Neural cell (in vitro differentiated cells): ENCODE data around the gene KCNK18.

Experiments
- EP300 ChIP-seq: fragments of 450-650 bp; conservative IDR thresholded peaks from 2 replicates; pipeline ENCODE4 v1.6.1; 2014; ENCODE audit warnings: antibody characterized with exemption, mild to moderate bottlenecking, moderate library complexity; ENCODE audit not compliant: poor library complexity, severe bottlenecking
- POLR2AphosphoS5 ChIP-seq: IDR thresholded peaks from 2 replicates; pipeline ENCODE4 v1.6.1; 2012
- TF ChIP-seq, protein P1 (sequence below): fragments of 450-650 bp; IDR thresholded peaks from 2 replicates; pipeline ENCODE4 v1.5.1; 2014; ENCODE audit warnings: antibody characterized with exemption, mild to moderate bottlenecking, moderate library complexity; ENCODE audit not compliant: poor library complexity, severe bottlenecking
- TF ChIP-seq, protein P2 (sequence below): IDR thresholded peaks from 2 replicates; pipeline ENCODE4 v1.6.1; 2012; ENCODE audit warnings: borderline replicate concordance

DNA sequence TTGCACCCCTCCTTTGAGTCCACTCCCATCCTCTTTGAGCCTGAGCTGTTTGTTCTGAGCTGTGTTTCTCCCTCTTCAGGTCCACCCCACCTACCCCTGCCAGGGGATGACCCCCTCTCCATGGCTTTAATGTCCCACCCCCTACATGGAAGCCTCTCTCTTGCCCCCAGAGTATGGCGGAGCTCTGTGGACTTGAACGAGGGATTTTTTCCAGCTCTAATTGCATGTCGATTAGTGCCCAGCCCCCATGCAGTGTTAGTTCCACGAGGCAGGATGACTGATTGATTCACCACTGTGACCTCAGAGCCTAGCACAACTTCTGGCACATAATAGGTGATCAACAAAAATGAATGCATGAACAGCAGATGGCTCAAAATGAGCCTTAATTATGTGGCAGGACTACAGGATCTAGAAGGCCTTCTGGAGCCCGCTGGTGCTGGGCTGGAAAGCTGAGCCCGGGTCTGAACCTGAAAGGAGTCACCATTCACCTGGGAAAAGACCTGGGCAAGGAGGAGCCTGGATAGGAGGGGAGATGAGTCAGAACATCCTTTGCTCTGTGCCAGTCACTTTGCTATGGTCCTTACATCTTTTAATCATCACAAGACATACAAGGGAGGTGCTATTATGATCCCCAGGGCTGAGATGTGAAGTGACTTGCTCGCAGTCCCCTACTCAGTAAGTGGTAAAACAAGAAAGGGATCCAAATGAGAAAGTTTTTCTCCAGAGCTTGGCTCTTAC lies 26.6 kb downstream of the KCNK18 start:
- TF ChIP-seq, protein P1, sequence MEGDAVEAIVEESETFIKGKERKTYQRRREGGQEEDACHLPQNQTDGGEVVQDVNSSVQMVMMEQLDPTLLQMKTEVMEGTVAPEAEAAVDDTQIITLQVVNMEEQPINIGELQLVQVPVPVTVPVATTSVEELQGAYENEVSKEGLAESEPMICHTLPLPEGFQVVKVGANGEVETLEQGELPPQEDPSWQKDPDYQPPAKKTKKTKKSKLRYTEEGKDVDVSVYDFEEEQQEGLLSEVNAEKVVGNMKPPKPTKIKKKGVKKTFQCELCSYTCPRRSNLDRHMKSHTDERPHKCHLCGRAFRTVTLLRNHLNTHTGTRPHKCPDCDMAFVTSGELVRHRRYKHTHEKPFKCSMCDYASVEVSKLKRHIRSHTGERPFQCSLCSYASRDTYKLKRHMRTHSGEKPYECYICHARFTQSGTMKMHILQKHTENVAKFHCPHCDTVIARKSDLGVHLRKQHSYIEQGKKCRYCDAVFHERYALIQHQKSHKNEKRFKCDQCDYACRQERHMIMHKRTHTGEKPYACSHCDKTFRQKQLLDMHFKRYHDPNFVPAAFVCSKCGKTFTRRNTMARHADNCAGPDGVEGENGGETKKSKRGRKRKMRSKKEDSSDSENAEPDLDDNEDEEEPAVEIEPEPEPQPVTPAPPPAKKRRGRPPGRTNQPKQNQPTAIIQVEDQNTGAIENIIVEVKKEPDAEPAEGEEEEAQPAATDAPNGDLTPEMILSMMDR: no peak
- no peak for TF ChIP-seq POLR2AphosphoS5
- no peak for TF ChIP-seq EP300
- TF ChIP-seq, protein P2, sequence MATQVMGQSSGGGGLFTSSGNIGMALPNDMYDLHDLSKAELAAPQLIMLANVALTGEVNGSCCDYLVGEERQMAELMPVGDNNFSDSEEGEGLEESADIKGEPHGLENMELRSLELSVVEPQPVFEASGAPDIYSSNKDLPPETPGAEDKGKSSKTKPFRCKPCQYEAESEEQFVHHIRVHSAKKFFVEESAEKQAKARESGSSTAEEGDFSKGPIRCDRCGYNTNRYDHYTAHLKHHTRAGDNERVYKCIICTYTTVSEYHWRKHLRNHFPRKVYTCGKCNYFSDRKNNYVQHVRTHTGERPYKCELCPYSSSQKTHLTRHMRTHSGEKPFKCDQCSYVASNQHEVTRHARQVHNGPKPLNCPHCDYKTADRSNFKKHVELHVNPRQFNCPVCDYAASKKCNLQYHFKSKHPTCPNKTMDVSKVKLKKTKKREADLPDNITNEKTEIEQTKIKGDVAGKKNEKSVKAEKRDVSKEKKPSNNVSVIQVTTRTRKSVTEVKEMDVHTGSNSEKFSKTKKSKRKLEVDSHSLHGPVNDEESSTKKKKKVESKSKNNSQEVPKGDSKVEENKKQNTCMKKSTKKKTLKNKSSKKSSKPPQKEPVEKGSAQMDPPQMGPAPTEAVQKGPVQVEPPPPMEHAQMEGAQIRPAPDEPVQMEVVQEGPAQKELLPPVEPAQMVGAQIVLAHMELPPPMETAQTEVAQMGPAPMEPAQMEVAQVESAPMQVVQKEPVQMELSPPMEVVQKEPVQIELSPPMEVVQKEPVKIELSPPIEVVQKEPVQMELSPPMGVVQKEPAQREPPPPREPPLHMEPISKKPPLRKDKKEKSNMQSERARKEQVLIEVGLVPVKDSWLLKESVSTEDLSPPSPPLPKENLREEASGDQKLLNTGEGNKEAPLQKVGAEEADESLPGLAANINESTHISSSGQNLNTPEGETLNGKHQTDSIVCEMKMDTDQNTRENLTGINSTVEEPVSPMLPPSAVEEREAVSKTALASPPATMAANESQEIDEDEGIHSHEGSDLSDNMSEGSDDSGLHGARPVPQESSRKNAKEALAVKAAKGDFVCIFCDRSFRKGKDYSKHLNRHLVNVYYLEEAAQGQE: no peak
